ENCODE measurements around the gene LMBRD2. TPM values are rescaled to one million over a fixed set of nuclear protein-coding genes. Genes with fewer than 3 reads are reported as not detected.

The LMBRD2 gene
- 9.7 TPM for total RNA-seq (2013)
- polyA plus RNA-seq, result 1 to 10 TPM; 2.1 to 6.4 (median 2.3) TPM
- 2.4 and 2.8 TPM in 2 replicates for polyA minus RNA-seq
- 7.1 to 22.7 (median 19.5) reads per million in 11 experiments for total RNA-seq

- H3K36me3 Mint-ChIP-seq, result peaks cover 27 to 28% of the 10 kb centered on the region in 2 donors
- H3K4me3 Mint-ChIP-seq, result peak within 1 kb of the TSS; percentile 93 to 96
Observed at GRCh38 chr5:36151434-36152323, at the start of gene LMBRD2, which contains the start of gene SKP2. Gene LMBRD2, minus strand, starts transcription at chr5:36151887. Its CDS starts 8,538 bp downstream, at chr5:36143349. Gene SKP2, plus strand, starts transcription at chr5:36152111. Its CDS starts 152 bp downstream, at chr5:36152263.

More at GRCh38 chr5:36151434-36152323, at the start of gene LMBRD2, which contains the start of gene SKP2:
- Histone ChIP-seq H3K4me3 (replicated peaks in 1 of 3; ENCODE audit: low read depth in 2 of 3, low read length in 3 of 3) (peak within 1 kb of the TSS; percentile 88 to 100 (median 92)), H3K79me2 (ENCODE audit: insufficient read depth, low read length) (peaks cover 91% of the 10 kb centered on the region), H3K27me3 (ENCODE audit: control insufficient read depth in 2 of 2, insufficient read depth in 2 of 2, low read length in 2 of 2) (no peaks in the 10 kb centered on the region), H3K4me1 (ENCODE audit: control insufficient read depth in 1 of 2, insufficient read depth in 2 of 2, low read length in 2 of 2) (peaks cover 19 to 29% of the 10 kb centered on the region in 2 donors), H3K27ac (ENCODE audit: low read depth in 1 of 2, low read length in 2 of 2) (peak within 1 kb of the TSS; percentile 46 to 86), H3K36me3 (replicated peaks in 1 of 2; ENCODE audit: control insufficient read depth in 1 of 2, insufficient read depth in 2 of 2, low read length in 2 of 2) (peaks cover 9 to 35% of the 10 kb centered on the region in 2 donors), H3K9me3 (replicated peaks in 1 of 2; ENCODE audit: control insufficient read depth in 1 of 2, insufficient read depth in 1 of 2, low read length in 2 of 2) (no peaks in the 10 kb centered on the region), H3K4me2 (replicated peaks; ENCODE audit: extremely low read depth, low read length, poor library complexity, severe bottlenecking) (peak within 1 kb of the TSS; percentile 85), H2AFZ (ENCODE audit: insufficient read depth, low read depth, low read length, poor library complexity, severe bottlenecking) (peak within 1 kb of the TSS; percentile 99), H3K9ac (ENCODE audit: insufficient read depth, low read length, poor library complexity, severe bottlenecking) (peak within 1 kb of the TSS; percentile 89), H4K20me1 (ENCODE audit: insufficient read depth, low read length) (no peaks in the 10 kb centered on the region)
- peaks cover 34% of the 10 kb centered on the region for H3K4me1 Mint-ChIP-seq
- intact Hi-C loops (cut with micrococcal nuclease), result loop anchor here (5.0 kb wide), 2 partner anchors 91 to 1234 kb away; partner anchors contain the start of genes NADK2 (in 2 of the 2), BRIX1 (in 1 of the 2) and RAD1 (in 1 of the 2)
- no peak for TF ChIP-seq CTCF (IDR thresholded peaks at IDR 0.05)
- under 1% methylated on average over 81 of the region's 81 CpGs for WGBS (ENCODE audit: insufficient coverage)
- no peaks in the 10 kb centered on the region for H3K9me3 Mint-ChIP-seq
- peak; percentile 92 to 96 (median 94) for DNase-seq
- H3K27ac Mint-ChIP-seq, result peak within 1 kb of the TSS; percentile 85 to 94 (median 91)
- H3K27me3 Mint-ChIP-seq (ENCODE audit: low read depth in 3 of 3), result no peaks in the 10 kb centered on the region
